GM20431 (cell line): Measurements from ENCODE around the gene RASGRP1.

Experiments used
- in situ Hi-C: fragments of 300-500 bp; cut with MseI, MboI; formaldehyde crosslinking; loops from one replicate; pipeline ENCODE4 v1.15.0; 2020; ENCODE audit warnings: low sequenced_read_pairs; ENCODE audit not compliant: unreplicated experiment

The RASGRP1 gene

DNA sequence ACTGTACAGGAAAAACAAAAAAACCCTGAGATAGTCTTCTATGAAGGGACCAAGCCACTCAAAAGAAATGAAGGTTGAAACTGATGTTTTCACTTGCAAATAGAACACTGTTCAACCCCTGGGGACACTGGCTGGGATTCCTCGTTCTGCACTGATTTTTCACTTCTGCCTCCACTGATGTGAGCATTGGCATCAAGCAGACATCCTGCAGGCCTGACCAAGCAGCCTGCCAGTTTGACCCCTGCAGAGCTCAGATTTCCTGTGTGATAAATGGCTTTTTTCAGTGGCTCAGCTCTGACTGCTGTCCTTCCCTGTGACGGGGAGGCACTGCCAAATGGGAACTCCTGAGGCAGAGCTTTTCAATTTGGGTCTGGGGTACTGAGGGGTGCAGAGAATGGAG lies 50.0 kb downstream of the RASGRP1 start:
- in situ Hi-C loops = no loop called here

DNA sequence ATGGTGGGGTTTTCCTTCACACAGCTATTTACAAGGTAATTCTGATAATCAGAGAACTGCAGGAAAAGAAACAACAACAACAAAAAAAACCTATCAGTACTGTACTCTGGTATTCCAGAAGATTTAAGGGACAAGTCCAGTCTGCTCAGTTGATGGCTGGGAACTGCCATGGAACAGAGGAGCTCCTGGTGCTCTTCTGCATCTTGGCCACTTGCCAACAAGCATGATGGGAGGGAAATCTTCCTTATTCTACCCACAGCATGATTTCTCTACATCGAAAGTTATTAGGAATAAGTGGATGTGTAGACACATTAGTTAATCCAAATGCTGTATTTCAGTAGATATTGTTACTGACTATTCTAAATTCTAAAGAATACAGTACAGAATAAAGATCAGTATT lies 51.7 kb downstream of the RASGRP1 start:
- in situ Hi-C loops = no loop called here

DNA sequence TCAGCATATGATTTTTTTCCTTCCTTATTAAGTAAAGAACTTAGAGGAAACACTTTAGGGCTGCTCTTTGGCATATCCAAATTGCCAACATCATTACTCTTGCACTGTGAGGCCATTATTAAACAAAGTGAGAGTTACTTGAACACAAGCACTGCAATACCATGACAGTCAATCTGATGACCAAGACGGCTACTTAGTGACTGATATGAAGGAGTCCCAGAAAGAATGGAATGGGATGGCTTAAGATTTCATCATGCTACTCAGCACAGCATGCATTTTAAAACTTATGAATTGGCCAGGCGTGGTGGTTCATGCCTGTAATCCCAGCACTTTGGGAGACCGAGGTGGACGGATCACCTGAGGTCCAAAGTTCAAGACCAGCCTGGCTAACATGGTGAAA lies 55.5 kb downstream of the RASGRP1 start:
- in situ Hi-C loops = no loop called here

DNA sequence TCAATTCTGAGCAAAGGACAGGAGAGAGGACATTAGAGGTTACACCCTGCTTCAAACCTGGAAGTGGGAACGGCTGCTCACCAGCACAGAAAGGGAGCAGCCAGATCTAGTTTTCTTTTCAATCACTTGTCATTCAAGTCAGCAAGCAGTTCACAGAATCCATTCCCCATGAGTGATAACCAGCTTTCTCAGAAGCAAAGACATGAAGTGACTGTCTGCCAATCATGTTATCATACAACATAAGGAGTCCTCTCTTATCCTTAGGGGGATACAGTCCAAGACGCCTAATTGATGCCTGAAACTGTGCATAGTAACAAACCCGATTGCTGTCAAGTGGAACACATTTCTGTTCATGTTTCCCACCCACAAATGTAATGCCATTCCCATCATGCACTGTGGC lies 56.0 kb downstream of the RASGRP1 start:
- in situ Hi-C loops = no loop called here

DNA sequence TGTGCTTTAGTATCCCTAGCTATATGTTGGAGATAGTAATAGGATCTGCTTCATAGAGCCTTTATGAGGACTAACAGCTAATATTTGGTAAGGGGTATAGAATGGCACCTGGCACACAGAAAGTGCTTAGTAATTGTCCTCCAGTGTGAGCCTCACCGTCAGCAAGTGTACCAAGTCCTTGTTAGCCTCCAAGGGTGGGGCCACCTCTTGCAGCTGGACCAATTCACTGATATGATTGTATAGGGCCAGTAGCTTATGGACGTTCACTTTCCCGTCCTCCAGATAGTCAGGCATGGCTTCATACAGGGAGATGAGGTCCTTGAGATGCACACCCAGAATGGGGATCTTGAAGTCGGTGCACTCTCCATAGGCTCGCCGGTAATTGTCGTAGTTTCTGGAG lies 57.0 kb downstream of the RASGRP1 start:
- in situ Hi-C loops = no loop called here

DNA sequence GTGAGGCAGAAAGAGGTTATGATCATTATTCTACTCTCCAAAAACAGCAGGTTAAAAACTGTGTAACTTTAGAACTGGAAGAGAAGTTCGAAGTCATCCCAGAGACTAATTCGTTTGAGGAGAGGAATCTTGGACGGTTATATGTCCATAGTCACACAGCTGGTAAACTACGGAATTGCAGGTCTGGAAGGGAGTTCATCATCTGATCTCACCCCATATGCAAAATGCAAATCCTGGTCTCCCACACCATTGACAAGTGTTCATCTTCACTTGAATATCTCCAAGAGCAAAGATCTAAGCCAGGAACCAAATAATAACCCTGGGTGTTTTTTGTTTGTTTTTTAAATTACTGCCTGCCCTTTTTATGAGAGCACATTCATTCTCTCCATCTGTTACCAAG lies 57.6 kb downstream of the RASGRP1 start:
- in situ Hi-C loops = no loop called here

DNA sequence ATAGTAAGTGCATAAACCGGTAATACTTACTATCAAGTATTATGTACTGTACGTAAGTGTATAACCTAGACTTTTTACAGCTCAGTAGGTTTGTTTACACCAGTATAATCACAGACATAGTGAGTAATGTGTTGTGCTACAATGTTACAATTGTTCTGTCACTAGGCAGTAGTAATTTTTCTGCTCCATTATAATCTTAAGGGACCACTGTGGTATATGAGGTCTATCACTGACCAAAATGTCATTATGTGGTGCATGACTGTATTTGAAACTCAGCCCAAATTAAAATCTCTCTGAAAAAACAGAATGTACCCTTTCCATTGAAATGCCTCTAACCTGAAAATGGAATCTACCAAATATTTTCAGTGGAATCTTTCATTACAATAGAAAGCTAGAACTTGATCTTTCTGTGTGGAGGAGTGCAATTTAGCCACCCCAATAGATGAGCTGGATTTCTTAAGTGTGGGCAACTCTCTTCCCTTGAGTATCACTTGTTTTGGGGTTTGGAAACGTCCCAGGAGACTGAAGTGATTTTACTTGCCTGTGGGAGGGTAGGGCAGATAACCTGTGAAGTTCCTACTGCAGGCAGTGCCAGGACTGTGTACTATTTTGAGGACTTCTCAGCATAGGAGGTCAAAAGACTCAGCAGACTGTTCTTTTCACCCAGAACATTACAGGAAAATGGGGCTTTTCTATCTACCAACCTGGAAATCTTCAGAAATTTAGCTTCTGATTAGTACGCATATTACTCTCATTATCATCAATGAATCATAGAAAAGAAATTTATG lies 59.7 kb downstream of the RASGRP1 start:
- in situ Hi-C loops = no loop called here

DNA sequence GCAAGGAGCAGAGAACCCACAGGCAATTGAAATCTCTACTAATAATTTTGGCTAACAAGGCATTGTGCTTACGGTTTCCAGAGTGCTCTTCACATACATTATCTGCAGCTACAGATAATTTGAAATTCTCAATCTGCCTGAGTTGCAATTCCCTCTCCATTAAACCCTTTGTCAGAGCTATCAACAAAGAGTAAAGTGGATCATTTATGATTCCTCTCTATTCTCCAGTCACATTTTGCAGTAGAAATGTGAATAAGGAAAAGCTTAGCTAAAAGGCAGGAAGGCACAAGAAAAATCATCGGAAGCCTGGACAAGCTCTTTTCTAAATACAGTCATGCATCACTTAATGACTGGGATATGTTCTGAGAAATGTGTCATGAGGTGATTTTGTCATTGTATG lies 61.1 kb downstream of the RASGRP1 start:
- in situ Hi-C loops = no loop called here

DNA sequence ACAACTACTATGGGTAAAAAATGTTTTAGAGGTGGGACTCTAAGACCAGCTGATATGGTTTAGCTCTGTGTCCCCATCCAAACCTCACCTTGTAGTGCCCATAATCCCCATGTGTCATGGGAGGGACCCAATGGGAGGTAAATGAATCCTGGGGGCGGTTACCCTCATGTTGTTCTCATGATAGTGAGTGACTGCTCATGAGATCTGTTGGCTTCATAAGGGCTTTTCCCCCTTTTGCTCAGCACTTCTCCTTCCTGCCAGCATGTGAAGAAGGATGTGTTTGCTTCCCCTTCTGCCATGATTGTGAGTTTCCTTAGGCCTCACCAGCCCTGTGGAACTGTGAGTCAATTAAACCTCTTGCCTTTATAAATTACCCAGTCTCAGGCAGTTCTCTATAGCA lies 65.0 kb downstream of the RASGRP1 start:
- in situ Hi-C loops = no loop called here

DNA sequence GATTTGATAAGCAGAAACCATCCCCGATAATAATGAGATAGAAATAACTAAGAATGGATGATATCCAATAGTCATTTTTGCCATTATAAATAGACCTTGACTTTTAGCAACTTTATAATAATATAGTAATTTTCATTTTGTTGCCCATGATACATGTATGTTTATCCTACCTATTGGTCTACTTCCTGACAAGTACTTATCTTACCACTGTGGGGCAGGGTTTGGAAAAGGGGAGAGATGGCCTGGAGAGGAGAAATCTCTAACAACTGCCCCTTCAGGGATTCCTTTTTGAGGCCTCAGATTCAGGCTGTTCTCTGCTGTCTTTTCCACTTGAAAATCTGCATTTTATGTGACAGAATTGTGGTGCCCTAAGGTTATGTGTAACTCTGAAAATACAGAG lies 68.5 kb downstream of the RASGRP1 start:
- in situ Hi-C loops = no loop called here

DNA sequence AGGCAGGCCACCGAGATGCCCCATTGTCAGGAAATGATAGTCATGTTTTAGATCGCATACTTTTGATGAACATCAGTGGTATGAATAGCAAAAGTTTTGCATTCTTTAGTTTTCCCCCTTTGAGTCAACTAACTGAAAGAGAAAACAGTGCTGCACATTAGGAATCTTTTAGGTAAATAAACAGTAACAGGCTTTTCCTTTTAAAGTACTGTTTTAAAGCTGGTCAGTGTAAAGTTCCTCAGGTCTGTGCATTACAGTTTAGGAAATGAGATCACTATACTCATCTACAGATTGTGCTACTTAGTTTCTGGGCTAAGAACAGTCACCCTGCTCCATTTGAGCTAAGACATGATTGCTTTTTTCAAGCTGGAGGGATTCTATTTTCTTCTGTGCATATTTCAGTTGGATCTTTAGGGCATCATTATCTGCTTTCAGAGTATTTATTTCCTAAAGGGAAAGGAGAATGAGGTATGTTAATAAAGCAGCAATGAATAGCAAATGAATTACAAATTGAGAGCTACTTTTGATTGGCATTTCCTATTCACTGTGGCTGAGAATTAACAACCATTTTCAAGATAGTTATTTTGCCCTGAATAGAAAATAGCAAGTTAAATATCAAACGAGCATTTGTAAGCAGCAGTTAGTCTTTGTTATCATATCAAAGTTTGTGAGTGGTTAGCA lies 74.2 kb downstream of the RASGRP1 start:
- in situ Hi-C loops = no loop called here

DNA sequence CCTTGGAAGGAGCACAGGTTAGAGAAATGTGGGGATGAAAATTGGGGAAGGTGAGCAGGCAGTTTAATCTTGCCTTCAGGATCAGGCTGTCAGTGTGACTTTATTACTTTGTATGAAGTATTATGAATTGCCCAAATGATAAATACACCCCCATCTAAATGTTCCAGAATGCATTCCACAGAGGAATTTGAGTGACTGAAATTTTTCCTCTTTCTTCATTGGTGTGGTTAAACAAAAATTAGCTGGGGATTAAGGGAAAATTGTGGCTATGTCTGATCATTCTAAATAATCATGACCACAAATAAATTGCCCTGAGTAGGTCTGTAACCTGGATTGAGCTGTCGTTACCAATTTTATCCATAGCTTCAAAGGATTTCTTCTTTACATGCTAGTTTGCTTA lies 77.2 kb downstream of the RASGRP1 start:
- in situ Hi-C loops = no loop called here

DNA sequence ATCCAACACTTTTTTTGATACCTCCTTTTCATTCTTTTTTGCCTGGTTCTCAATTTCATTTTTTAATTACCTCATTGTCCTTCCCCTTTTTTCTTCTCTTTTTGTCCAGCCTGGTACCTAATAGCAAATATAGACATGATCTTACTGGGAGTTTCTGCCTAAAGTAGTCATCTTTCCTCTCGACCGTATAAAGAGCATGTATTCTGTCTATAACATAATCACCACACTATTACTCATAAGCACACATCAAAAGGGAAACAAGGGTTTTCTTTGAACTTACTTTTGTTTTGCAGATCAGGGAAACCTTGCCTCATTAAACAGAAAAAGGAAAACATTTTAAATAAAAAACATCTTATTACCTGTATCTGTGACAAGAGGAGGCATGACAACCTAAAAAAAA lies 77.7 kb downstream of the RASGRP1 start:
- in situ Hi-C loops = no loop called here

DNA sequence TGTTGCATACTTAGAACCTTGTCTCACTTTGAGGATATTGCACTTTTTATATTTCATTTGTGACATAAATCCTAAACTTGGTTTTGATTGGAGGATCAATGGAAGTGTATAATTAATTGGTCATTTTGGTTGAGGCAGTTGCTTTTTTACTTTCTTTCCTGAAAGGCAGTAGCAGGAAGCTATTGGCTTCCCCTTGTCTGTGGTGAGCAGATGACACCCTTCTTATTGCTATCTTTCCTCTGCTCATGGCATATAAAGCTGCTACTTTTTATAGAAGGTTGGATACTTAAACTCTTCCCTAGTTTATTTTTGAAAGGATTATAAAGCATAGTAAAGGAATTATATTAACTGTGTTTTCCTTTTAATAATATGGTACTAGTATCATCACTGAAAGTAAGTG lies 82.0 kb downstream of the RASGRP1 start:
- in situ Hi-C loops = no loop called here

DNA sequence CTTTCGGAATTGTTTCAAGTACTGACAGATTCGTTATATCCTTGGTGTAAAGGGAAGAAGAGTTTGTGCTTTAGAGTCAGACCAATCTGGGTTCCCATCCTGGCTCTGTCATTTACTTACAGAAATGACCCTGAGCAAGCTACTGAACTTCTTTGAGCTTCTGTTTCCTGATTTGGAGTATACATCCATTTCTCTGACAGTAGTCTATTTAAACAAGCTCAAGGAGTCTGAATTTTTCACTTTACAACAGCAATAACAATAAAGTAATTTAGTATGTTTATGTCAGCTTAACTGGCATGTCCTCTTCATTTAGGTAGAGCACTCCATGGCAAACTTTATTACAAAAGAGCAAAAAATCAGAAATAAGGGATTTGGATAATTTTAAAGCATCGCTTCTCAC lies 82.9 kb downstream of the RASGRP1 start:
- in situ Hi-C loops = no loop called here

DNA sequence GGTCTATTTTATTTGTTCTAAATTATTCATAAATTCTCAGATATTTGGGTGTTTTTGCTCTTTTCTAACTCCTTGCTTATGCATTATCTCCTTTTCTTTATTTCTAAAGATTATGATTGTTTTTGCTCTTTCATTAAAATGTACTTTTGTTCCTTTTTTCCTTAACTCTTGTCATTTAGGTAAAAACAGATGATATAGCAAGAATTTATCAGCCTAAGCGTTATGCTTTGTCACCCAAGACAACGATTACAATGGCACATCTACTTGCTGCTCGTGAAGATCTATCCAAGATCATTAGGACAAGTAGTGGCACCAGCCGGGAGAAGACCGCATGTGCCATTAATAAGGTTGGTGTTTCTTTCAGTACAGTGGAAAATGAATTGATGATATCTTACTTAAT lies 83.5 kb downstream of the RASGRP1 start:
- in situ Hi-C loops = no loop called here

DNA sequence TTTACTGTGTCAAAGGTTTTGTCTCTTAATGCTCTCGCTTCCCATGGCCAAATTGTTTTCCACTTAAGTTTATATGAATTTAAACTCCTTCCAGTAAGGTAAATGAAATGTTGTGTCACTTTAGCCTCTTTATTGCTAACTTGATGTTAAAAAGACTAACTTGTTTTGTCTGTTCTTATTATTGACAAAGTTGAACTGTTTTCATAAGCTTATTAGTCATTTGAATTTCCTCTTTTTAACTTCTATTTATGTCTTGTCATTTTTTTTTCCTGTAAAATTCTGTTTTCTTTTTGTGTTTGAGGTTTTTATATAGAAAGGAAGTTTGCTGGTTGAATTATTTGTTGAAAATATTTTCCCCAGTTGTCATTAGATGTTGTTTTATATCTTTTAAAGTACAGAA lies 84.9 kb downstream of the RASGRP1 start:
- in situ Hi-C loops = loop anchor here (10.0 kb wide), 1 partner anchor 205 kb away; no protein-coding TSS in a partner anchor

DNA sequence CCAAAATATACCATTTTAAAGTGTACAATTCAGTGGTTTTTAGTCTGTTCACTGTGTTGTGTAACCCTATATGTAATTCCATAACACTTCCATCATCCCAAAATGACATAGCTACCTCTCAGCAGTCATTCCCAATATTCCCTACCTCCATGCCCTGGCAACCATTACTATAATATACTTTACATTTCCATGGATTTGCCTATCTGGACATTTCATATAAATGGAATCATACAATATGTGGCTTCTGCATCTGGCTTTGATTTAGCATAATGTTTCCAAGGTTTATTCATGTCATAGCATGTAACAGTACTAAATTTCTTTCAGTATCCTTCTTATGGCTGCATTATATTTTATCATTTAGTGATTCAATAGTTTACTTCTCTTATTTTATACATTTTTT lies 85.3 kb downstream of the RASGRP1 start:
- in situ Hi-C loops = loop anchor here (10.0 kb wide), 1 partner anchor 206 kb away; no protein-coding TSS in a partner anchor

DNA sequence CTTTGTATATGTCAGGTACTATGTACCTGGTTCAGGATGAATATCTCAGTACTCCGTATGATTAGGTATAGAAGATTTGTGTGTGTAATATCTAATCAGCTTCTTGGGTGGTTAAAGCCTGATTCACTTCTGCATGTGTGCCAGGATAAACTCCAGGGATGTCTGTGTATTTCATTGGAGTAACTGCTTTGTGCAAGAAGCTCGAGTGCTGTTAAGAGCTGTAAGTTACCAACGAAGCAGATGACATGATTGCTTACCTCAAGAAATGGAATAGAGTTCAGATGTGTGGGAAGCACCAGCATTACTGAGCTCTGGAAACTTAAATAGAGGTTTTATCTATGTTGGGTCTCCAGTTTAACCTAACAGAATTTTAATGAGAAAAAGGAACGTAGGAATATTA lies 87.0 kb downstream of the RASGRP1 start:
- in situ Hi-C loops = loop anchor here (10.0 kb wide), 1 partner anchor 207 kb away; no protein-coding TSS in a partner anchor

DNA sequence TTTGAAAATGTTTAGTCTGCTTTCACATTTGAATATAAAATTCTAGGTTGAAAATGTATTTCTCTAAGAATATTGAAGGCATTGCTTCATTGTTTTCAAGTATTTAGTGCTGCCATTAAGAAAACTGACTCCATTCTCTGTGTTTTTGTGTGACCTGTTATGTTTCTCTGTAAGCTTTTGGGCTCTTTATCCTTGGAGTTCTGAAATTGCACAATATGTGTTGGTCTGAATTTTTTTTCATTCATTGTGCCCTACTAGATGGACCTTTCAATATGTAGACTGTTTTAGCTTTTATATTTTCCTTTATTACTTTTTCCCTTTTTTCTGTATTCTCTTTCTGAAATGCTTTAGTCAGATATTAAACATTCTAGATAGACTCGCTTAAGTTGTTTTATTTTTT lies 88.5 kb downstream of the RASGRP1 start:
- in situ Hi-C loops = loop anchor here (10.0 kb wide), 1 partner anchor 209 kb away; no protein-coding TSS in a partner anchor

DNA sequence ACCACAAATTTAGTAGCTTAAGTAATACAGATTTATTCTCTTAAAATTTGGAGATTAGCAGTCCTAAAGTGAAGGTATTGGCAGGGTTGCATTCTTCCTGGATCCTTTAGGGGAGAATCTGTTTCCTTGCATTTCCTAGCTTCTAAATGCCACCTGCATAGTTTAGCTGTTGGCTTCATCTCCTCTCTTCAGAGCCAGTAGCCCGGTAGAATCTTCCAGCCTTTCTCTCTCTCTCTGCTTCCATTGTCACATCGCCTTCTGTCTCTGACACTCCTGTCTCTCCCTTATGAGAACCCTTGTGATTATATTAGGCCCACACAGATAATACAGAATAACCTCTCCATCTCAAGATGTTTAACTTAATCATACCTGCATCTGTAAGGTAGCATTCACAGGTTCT lies 89.3 kb downstream of the RASGRP1 start:
- in situ Hi-C loops = loop anchor here (10.0 kb wide), 1 partner anchor 209 kb away; no protein-coding TSS in a partner anchor
